Panc1 (cell line): ENCODE results near the gene CHTF18. TPM values are rescaled to one million over a fixed set of nuclear protein-coding genes. Genes with fewer than 3 reads are reported as not detected.

Source experiments
- ATAC-seq: fragments of 200-7000 bp; cut with Tn5 transposase; 2 replicates; pipeline ENCODE4 v1.9.1; 2020; ENCODE audit warnings: mild to moderate bottlenecking, moderate library complexity
- BruUV-seq: library from RNA; stranded (reverse); fragments of 400-500 nt; replicated peaks from 2 replicates; lab custom pipeline; 2021; lab: Mats Ljungman, UMichigan
- CTCF ChIA-PET: fragments of 300-600 bp; sonication (Branson Sonifier 250); formaldehyde crosslinking; loops from one replicate; lab custom pipeline; 2022; ENCODE audit warnings: antibody characterized with exemption; lab: Charles Lee
- POLR2A ChIA-PET: fragments of 300-600 bp; sonication (Branson Sonifier 250); formaldehyde crosslinking; loops from one replicate; lab custom pipeline; 2022; ENCODE audit warnings: antibody characterized with exemption; lab: Charles Lee
- DNase-seq: peaks from one replicate; pipeline ENCODE4 v3.0.0-alpha.2; 2010; ENCODE audit warnings: low read depth, low spot score
- H3K27ac ChIP-seq: 2 replicates; pipeline ENCODE4 v1.5.1; 2011; ENCODE audit warnings: mild to moderate bottlenecking, low read length, inconsistent platforms
- H3K27me3 ChIP-seq: fragments of 200-500 bp; sonication (Bioruptor generic); 2 replicates; pipeline ENCODE4 v1.6.0; 2014; ENCODE audit warnings: low read length, inconsistent platforms; ENCODE audit not compliant: control insufficient read depth, insufficient read depth
- H3K36me3 ChIP-seq: fragments of 200-500 bp; sonication (Bioruptor generic); 2 replicates; pipeline ENCODE4 v1.5.1; 2014; ENCODE audit warnings: inconsistent platforms, mild to moderate bottlenecking, low read length, moderate library complexity; ENCODE audit not compliant: control insufficient read depth, insufficient read depth
- H3K4me1 ChIP-seq: 2 replicates; pipeline ENCODE4 v1.5.1; 2011; ENCODE audit warnings: inconsistent platforms, mild to moderate bottlenecking, low read length, moderate library complexity; ENCODE audit not compliant: control insufficient read depth, insufficient read depth
- H3K4me3 ChIP-seq, 2 experiments: 2 replicates each; pipeline ENCODE4 v1.5.1; 2011 to 2012; ENCODE audit warnings: low read depth in 2 of 2, low read length in 2 of 2, mild to moderate bottlenecking in 2 of 2, inconsistent platforms in 1 of 2, moderate library complexity in 1 of 2
- H3K9me3 ChIP-seq: fragments of 200-500 bp; sonication (Bioruptor generic); 2 replicates; pipeline ENCODE4 v1.5.1; 2014; ENCODE audit warnings: low read depth, mild to moderate bottlenecking, inconsistent platforms, low read length, moderate library complexity; ENCODE audit not compliant: control insufficient read depth, insufficient read depth
- CTCF ChIP-seq: fragments of 450-650 bp; IDR thresholded peaks from 2 replicates; pipeline ENCODE4 v1.5.1; 2017; ENCODE audit warnings: mild to moderate bottlenecking
- POLR2AphosphoS5 ChIP-seq: IDR thresholded peaks from 2 replicates; pipeline ENCODE4 v1.6.1; 2012; ENCODE audit warnings: mild to moderate bottlenecking, low read depth, low read length, moderate library complexity
- REST ChIP-seq, 2 experiments: IDR thresholded peaks; 2 replicates each; pipeline ENCODE4 v1.6.1; 2011 to 2012; ENCODE audit warnings: low read depth in 2 of 2, control low read depth in 1 of 2, low read length in 1 of 2, mild to moderate bottlenecking in 1 of 2, moderate library complexity in 1 of 2; ENCODE audit not compliant: insufficient read depth in 1 of 2
- SIN3A ChIP-seq: IDR thresholded peaks from 2 replicates; pipeline ENCODE4 v1.6.1; 2012; ENCODE audit warnings: low read depth, mild to moderate bottlenecking, low read length, moderate library complexity, borderline replicate concordance; ENCODE audit not compliant: insufficient read depth
- TCF7L2 ChIP-seq: IDR thresholded peaks from 2 replicates; pipeline ENCODE4 v1.6.1; 2011; ENCODE audit warnings: mild to moderate bottlenecking, low read depth, low read length, inconsistent platforms
- in situ Hi-C: cut with HindIII; loops from 2 replicates; pipeline ENCODE4 v1.10.0; 2016; ENCODE audit warnings: low sequenced_read_pairs, low pct_unique_long_range_greater_than_20kb
- intact Hi-C: fragments of 100-400 bp; cut with micrococcal nuclease; formaldehyde crosslinking; loops from one replicate; pipeline ENCODE4 v1.10.0; 2022; ENCODE audit not compliant: unreplicated experiment
- total RNA-seq: library from RNA; stranded (reverse); gene quantifications from one replicate; pipeline ENCODE4 v1.2.1, GENCODE V29; 2021; ENCODE audit not compliant: unreplicated experiment

CHTF18 gene
- total RNA-seq, 1 experiment from 2014 or later = 118 TPM

GRCh38 chr16:785563-786535 lies 2.6 kb upstream of the CHTF18 start:
- ATAC-seq = peak; percentile 58
- DNase-seq = no peak
- peaks cover 4% of the 10 kb centered on the region for H3K4me1 ChIP-seq
- H3K27me3 ChIP-seq = no peaks in the 10 kb centered on the region
- ChIA-PET CTCF (interaction anchor here (0.5 to 1.4 kb wide), 7 partner anchors 40 to 76 kb away, joined by 3 to 7 read pairs (median 4); partner anchors contain the start of genes CIAO3 and METRN), POLR2A (no interaction called here)
- H3K36me3 ChIP-seq = peaks cover 2% of the 10 kb centered on the region; the same call in 1 of the 2 replicates
- no peak for TF ChIP-seq POLR2AphosphoS5
- peak; percentile 96 for TF ChIP-seq CTCF
- TF ChIP-seq REST (IDR thresholded peaks at IDR 0.05; ENCODE audit: insufficient read depth in 1 of 2, low read depth in 2 of 2, low read length in 1 of 2) = no peak; a peak in 1 of 4 replicates
- no peak overlapping the region for H3K27ac ChIP-seq
- no peak overlapping the region for H3K4me3 ChIP-seq
- in situ Hi-C loops (no loop called here), intact Hi-C loops (loop anchor here (5.0 kb wide), 1 partner anchor 44 kb away; the partner anchor contains the start of gene CIAO3)
- no TSS peak for BruUV-seq
- no peaks in the 10 kb centered on the region for H3K9me3 ChIP-seq

GRCh38 chr16:787321-787966 lies 976 bp upstream of the CHTF18 start:
- peak overlapping the region; percentile 79 for H3K27ac ChIP-seq
- no peaks in the 10 kb centered on the region for H3K9me3 ChIP-seq
- in situ Hi-C loops = no loop called here
- ChIA-PET CTCF (no interaction called here), POLR2A (no interaction called here)
- intact Hi-C loops = loop anchor here (5.0 kb wide), 1 partner anchor 45 kb away; the partner anchor contains the start of gene CIAO3
- ATAC-seq (no peak), DNase-seq (no peak)
- TF ChIP-seq TCF7L2 (no peak), POLR2AphosphoS5 (no peak), CTCF (no peak), REST (IDR thresholded peaks at IDR 0.05; ENCODE audit: insufficient read depth in 1 of 2, low read depth in 2 of 2, low read length in 1 of 2) (no peak), SIN3A (no peak)
- peaks cover 4% of the 10 kb centered on the region for H3K4me1 ChIP-seq
- H3K27me3 ChIP-seq = no peaks in the 10 kb centered on the region
- H3K36me3 ChIP-seq = peaks cover 5% of the 10 kb centered on the region
- peak overlapping the region; percentile 72 to 89 for H3K4me3 ChIP-seq
- TSS peak; percentile 72 for BruUV-seq
